Liver (tissue), 9 donors: ENCODE data around the gene LRRC75B. TPM values are rescaled to one million over a fixed set of nuclear protein-coding genes. Genes with fewer than 3 reads are reported as not detected.

Source experiments
- DNase-seq: peaks from one replicate; pipeline ENCODE4 v3.0.0-alpha.2; 2017; ENCODE audit warnings: low spot score
- H3K27ac ChIP-seq, 2 donors: one replicate each; pipeline ENCODE4 v1.7.0; 2013; ENCODE audit warnings: inconsistent platforms in 2 of 2, low read length in 2 of 2, control low read depth in 1 of 2, low read depth in 1 of 2, mild to moderate bottlenecking in 1 of 2
- H3K27me3 ChIP-seq, 4 donors: one replicate each; pipeline versions ENCODE4 v1.6.1 to v1.7.0; 2013; ENCODE audit warnings: low read length in 3 of 4, inconsistent platforms in 1 of 4, mild to moderate bottlenecking in 1 of 4, moderate library complexity in 1 of 4; ENCODE audit not compliant: control insufficient read depth in 4 of 4, insufficient read depth in 4 of 4
- H3K36me3 ChIP-seq, 4 donors: one replicate each; pipeline versions ENCODE4 v1.6.1 to v1.7.0; 2013; ENCODE audit warnings: low read length in 3 of 4, mild to moderate bottlenecking in 3 of 4, low read depth in 1 of 4, moderate library complexity in 1 of 4; ENCODE audit not compliant: control insufficient read depth in 4 of 4, insufficient read depth in 3 of 4
- H3K4me1 ChIP-seq, 4 donors: one replicate each; pipeline versions ENCODE4 v1.6.1 to v1.7.0; 2013; ENCODE audit warnings: low read length in 3 of 4, mild to moderate bottlenecking in 3 of 4, moderate library complexity in 1 of 4; ENCODE audit not compliant: control insufficient read depth in 4 of 4, insufficient read depth in 4 of 4
- H3K4me3 ChIP-seq, 3 donors: one replicate each; pipeline versions ENCODE4 v1.6.1 to v1.7.0; 2013; ENCODE audit warnings: low read length in 3 of 3, control low read depth in 1 of 3, low read depth in 1 of 3, mild to moderate bottlenecking in 1 of 3
- H3K9ac ChIP-seq, 2 donors: one replicate each; pipeline ENCODE4 v1.7.0; 2013; ENCODE audit warnings: low read length in 2 of 2, mild to moderate bottlenecking in 2 of 2, moderate library complexity in 2 of 2, control low read depth in 1 of 2, low read depth in 1 of 2
- H3K9me3 ChIP-seq, 4 donors: one replicate each; pipeline versions ENCODE4 v1.6.1 to v1.7.0; 2013; ENCODE audit warnings: low read length in 3 of 4; ENCODE audit not compliant: control insufficient read depth in 4 of 4
- EGR1 ChIP-seq, 2 donors: IDR thresholded peaks; 2 replicates each; pipeline ENCODE4 v1.6.1; 2016 to 2018; ENCODE audit warnings: antibody characterized with exemption in 2 of 2, low read depth in 2 of 2
- FOXA1 ChIP-seq: IDR thresholded peaks from 2 replicates; pipeline ENCODE4 v1.6.1; 2016; ENCODE audit warnings: antibody characterized with exemption
- FOXA2 ChIP-seq: IDR thresholded peaks from 2 replicates; pipeline ENCODE4 v1.6.1; 2016; ENCODE audit warnings: antibody characterized with exemption
- GABPA ChIP-seq, 2 donors: IDR thresholded peaks in 1 of 2; conservative IDR thresholded peaks in 1 of 2; 2 replicates each; pipeline ENCODE4 v1.6.1; 2016; ENCODE audit warnings: antibody characterized with exemption in 2 of 2, mild to moderate bottlenecking in 1 of 2, moderate library complexity in 1 of 2
- HNF4A ChIP-seq, 2 donors: conservative IDR thresholded peaks; 2 replicates each; pipeline ENCODE4 v1.6.1; 2016; ENCODE audit warnings: antibody characterized with exemption in 2 of 2, mild to moderate bottlenecking in 2 of 2
- HNF4G ChIP-seq: IDR thresholded peaks from 2 replicates; pipeline ENCODE4 v1.6.1; 2016; ENCODE audit warnings: antibody characterized with exemption
- JUND ChIP-seq, 2 donors: IDR thresholded peaks; 2 replicates each; pipeline ENCODE4 v1.6.1; 2016; ENCODE audit warnings: antibody characterized with exemption in 2 of 2
- MAX ChIP-seq: IDR thresholded peaks from 2 replicates; pipeline ENCODE4 v1.6.1; 2016; ENCODE audit warnings: antibody characterized with exemption
- NR2F2 ChIP-seq: IDR thresholded peaks from 2 replicates; pipeline ENCODE4 v1.6.1; 2016; ENCODE audit warnings: antibody characterized with exemption
- RAD21 ChIP-seq, 2 donors: IDR thresholded peaks; 2 replicates each; pipeline ENCODE4 v1.6.1; 2016; ENCODE audit warnings: antibody characterized with exemption in 2 of 2, mild to moderate bottlenecking in 2 of 2
- REST ChIP-seq: IDR thresholded peaks from 2 replicates; pipeline ENCODE4 v1.6.1; 2016; ENCODE audit warnings: antibody characterized with exemption, mild to moderate bottlenecking
- RXRA ChIP-seq, 2 donors: IDR thresholded peaks; 2 replicates each; pipeline ENCODE4 v1.6.1; 2017 to 2018; ENCODE audit warnings: antibody characterized with exemption in 2 of 2, mild to moderate bottlenecking in 1 of 2
- SP1 ChIP-seq: IDR thresholded peaks from 2 replicates; pipeline ENCODE4 v1.6.1; 2018; ENCODE audit warnings: antibody characterized with exemption, mild to moderate bottlenecking
- TAF1 ChIP-seq: conservative IDR thresholded peaks from 2 replicates; pipeline ENCODE4 v1.6.1; 2016; ENCODE audit warnings: antibody characterized with exemption, mild to moderate bottlenecking
- YY1 ChIP-seq: IDR thresholded peaks from 2 replicates; pipeline ENCODE4 v1.6.1; 2016; ENCODE audit warnings: antibody characterized with exemption, mild to moderate bottlenecking
- WGBS: extraction: QIAGEN DNeasy Blood & Tissue Kit; methylation state at CpG from one replicate; pipeline ENCODE4 v1.1.7; 2013; 5-methylcytosine and 5-hydroxymethylcytosine counted together
- polyA plus RNA-seq, 2 donors: library from polyadenylated mRNA; stranded (reverse) in 1 of 2; unstranded in 1 of 2; fragments of 200-250 nt in 1 of 2; fragments of >200 nt in 1 of 2; fragmentation: Nextera tagmentation in 1 of 2; extraction: Ambion mirVana in 1 of 2; gene quantifications; one replicate each; pipeline versions ENCODE4 v1.2.1 to v1.2.3, GENCODE V29; 2013 to 2015
- total RNA-seq, 2 donors: library from RNA; depleted of rRNA; stranded (reverse); fragments of >200 nt; gene quantifications; one replicate each; pipeline ENCODE4 v1.2.3, GENCODE V29; 2014
- TF ChIP-seq, protein P1 (sequence below): IDR thresholded peaks from 2 replicates; pipeline ENCODE4 v1.6.1; 2016; ENCODE audit warnings: antibody characterized with exemption
- TF ChIP-seq, protein P2 (sequence below): IDR thresholded peaks from 2 replicates; pipeline ENCODE4 v1.6.1; 2016; ENCODE audit warnings: antibody characterized with exemption
- TF ChIP-seq, protein P3 (sequence below): fragments of 150-350 bp; IDR thresholded peaks from 2 replicates; pipeline ENCODE4 v1.5.1; 2017; ENCODE audit warnings: improper control_type of control experiment, low read depth, low read length; ENCODE audit not compliant: missing input control
- donor health status: healthy.
- donor health status: healthy.
- donor health status: healthy.
- donor health status: healthy.
- donor health status: healthy.

The LRRC75B gene
- total and polyA plus RNA-seq, 4 donors = 7.8 to 14.3 (median 9.4) TPM

- TF ChIP-seq EGR1 (IDR thresholded peaks at IDR 0.05; ENCODE audit: low read depth in 2 of 2) (no peak), SP1 (peak; percentile 20), NR2F2 (no peak), RXRA (IDR thresholded peaks at IDR 0.05) (peak; percentile 89 to 94)
- Histone ChIP-seq H3K36me3 (peaks cover 3 to 23% (median 19%) of the 10 kb centered on the region in 4 donors), H3K9ac (peak within 1 kb of the TSS; percentile 96 to 99), H3K27ac (peak within 1 kb of the TSS; percentile 97 to 99), H3K27me3 (no peaks in the 10 kb centered on the region), H3K9me3 (no peaks in the 10 kb centered on the region), H3K4me3 (peak within 1 kb of the TSS; percentile 89 to 98 (median 96)), H3K4me1 (peaks cover 14 to 63% (median 44%) of the 10 kb centered on the region in 4 donors)
- peak; percentile 62 for DNase-seq
- WGBS = under 1% methylated on average over 64 of the region's 64 CpGs
These were observed 38.3 kb downstream of the LRRC75B start, which contains the start of gene GUCD1 for GRCh38 chr22:24554313-24555164. Gene GUCD1, minus strand, starts transcription at chr22:24555138. Its CDS starts 147 bp downstream, at chr22:24554991.

DNA sequence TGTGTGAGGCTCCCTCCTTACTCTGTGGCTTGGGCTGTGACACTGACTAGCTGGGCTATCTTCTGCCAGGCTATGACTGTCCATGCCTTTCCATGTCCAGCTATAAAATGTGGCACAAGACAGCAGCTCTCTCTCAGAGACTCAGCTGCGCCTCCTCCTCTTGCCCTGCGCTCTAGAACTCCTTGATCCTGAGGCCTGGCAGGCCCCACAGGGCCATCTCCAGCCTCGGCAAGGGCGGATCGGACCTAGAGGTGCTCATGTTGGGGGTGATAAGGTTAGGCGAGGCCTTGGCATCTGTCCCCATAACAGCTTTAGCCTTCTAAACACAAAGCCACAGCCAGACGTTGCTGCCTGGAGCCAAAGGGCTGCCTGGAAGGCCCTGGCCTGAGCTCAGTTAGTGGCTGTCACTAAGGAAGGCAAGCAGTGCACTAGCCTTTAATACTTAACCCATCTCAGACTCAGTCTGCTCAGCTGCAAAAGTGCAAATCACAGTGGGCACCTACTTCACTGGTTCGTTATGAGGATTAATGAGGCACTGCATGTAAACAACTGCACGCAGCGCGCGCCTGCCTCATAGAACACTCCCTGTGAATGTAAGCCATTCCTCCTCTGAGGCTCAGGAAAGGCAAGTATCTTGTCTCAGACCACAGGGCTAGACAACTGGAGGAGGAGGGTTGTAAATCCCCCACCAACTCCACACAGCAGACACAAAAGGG lies 39.1 kb downstream of the LRRC75B start:
- 17% methylated on average over 12 of the region's 12 CpGs for WGBS
- peak overlapping the region; percentile 96 to 99 for H3K9ac ChIP-seq
- no peaks in the 10 kb centered on the region for H3K27me3 ChIP-seq
- peak overlapping the region; percentile 64 to 95 (median 74) for H3K4me3 ChIP-seq
- H3K36me3 ChIP-seq = peaks cover 5 to 15% (median 12%) of the 10 kb centered on the region in 4 donors
- no peaks in the 10 kb centered on the region for H3K9me3 ChIP-seq
- peaks cover 21 to 69% (median 45%) of the 10 kb centered on the region in 4 donors for H3K4me1 ChIP-seq
- peak overlapping the region; percentile 97 for H3K27ac ChIP-seq
- DNase-seq = peak; percentile 77
- TF ChIP-seq, protein P1, sequence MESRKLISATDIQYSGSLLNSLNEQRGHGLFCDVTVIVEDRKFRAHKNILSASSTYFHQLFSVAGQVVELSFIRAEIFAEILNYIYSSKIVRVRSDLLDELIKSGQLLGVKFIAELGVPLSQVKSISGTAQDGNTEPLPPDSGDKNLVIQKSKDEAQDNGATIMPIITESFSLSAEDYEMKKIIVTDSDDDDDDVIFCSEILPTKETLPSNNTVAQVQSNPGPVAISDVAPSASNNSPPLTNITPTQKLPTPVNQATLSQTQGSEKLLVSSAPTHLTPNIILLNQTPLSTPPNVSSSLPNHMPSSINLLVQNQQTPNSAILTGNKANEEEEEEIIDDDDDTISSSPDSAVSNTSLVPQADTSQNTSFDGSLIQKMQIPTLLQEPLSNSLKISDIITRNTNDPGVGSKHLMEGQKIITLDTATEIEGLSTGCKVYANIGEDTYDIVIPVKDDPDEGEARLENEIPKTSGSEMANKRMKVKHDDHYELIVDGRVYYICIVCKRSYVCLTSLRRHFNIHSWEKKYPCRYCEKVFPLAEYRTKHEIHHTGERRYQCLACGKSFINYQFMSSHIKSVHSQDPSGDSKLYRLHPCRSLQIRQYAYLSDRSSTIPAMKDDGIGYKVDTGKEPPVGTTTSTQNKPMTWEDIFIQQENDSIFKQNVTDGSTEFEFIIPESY = no peak
- TF ChIP-seq EGR1 (IDR thresholded peaks at IDR 0.05; ENCODE audit: low read depth in 2 of 2) (no peak), HNF4G (no peak), RXRA (IDR thresholded peaks at IDR 0.05) (no peak), GABPA (IDR thresholded peaks at IDR 0.05 in 1 of 2, conservative IDR thresholded peaks at IDR 0.05 in 1 of 2) (no peak), HNF4A (conservative IDR thresholded peaks at IDR 0.05) (peak in 1 of 2 donors; percentile 32), JUND (IDR thresholded peaks at IDR 0.05) (no peak), NR2F2 (peak; percentile 4), YY1 (peak; percentile 7), FOXA2 (no peak), TAF1 (peak; percentile 8), FOXA1 (no peak), MAX (no peak), SP1 (no peak), REST (no peak), RAD21 (IDR thresholded peaks at IDR 0.05) (no peak)
- TF ChIP-seq, protein P2, sequence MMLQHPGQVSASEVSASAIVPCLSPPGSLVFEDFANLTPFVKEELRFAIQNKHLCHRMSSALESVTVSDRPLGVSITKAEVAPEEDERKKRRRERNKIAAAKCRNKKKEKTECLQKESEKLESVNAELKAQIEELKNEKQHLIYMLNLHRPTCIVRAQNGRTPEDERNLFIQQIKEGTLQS = no peak
- TF ChIP-seq, protein P3, sequence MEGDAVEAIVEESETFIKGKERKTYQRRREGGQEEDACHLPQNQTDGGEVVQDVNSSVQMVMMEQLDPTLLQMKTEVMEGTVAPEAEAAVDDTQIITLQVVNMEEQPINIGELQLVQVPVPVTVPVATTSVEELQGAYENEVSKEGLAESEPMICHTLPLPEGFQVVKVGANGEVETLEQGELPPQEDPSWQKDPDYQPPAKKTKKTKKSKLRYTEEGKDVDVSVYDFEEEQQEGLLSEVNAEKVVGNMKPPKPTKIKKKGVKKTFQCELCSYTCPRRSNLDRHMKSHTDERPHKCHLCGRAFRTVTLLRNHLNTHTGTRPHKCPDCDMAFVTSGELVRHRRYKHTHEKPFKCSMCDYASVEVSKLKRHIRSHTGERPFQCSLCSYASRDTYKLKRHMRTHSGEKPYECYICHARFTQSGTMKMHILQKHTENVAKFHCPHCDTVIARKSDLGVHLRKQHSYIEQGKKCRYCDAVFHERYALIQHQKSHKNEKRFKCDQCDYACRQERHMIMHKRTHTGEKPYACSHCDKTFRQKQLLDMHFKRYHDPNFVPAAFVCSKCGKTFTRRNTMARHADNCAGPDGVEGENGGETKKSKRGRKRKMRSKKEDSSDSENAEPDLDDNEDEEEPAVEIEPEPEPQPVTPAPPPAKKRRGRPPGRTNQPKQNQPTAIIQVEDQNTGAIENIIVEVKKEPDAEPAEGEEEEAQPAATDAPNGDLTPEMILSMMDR = no peak
